Stimulated activated CD4-positive, alpha-beta T cell treated with anti-CD3 and anti-CD28 coated beads, Interleukin-2, amount 100 ng/mL, for 48 hours (primary cell): Measurements from ENCODE around the gene HNF1A.

Source experiments
- DNase-seq, 2 donors: peaks; one replicate each; pipeline ENCODE4 v3.0.0-alpha.2; 2020

Gene HNF1A

DNA sequence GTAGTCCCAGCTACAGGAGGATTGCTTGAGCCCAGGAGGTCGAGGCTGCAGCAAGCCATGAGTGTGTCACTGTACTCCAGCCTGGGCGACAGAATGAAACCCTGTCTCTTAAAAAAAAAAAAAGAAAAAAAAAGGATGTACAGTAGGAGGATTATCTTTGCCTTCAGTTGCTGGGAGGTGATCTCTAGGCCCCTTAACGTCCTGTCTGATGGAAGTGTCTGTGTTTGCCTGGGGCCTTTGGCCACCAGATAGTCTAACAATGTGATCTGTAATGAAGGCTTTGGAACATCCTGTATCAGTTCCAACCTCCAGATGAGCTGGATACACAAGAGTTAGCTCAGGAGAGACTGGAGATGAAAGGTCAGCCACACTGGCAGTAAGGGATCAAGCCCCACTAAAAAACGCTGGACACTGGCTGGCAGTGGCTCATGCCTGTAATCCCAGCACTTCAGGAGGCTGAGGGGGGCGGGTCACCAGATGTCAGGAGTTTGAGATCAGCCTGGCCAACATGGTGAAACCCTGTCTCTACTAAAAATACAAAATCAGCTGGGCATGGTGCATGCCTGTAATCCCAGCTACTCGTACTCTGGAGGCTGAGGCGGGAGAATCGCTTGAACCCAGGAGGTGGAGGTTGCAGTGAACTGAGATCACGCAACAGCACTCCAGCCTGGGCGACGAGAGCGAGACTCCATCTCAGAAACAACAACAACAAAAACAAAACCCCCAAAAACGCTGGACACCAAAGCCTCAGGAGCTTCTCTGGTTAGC lies 19.0 kb upstream of the HNF1A start:
- no peak for DNase-seq

DNA sequence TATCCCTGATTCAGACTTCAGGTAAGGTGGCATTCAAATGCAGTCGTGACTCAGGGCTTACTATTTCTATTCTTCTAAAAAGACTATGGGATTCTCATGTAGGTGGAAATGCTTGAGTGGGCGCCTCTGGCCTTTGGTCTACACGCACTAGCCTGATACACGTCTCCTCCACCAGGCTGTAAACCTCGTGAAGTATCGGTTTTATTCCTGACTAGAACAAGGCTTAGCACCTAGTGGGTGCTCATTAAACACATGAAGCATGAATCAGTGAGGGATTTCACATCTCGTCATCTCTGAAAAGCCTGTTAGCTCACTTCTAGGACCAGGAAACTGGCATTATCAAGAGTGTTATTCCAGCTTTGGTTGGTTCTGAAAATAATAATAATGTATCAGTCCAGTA lies 17.7 kb upstream of the HNF1A start:
- DNase-seq, result peak; percentile 21 to 25

DNA sequence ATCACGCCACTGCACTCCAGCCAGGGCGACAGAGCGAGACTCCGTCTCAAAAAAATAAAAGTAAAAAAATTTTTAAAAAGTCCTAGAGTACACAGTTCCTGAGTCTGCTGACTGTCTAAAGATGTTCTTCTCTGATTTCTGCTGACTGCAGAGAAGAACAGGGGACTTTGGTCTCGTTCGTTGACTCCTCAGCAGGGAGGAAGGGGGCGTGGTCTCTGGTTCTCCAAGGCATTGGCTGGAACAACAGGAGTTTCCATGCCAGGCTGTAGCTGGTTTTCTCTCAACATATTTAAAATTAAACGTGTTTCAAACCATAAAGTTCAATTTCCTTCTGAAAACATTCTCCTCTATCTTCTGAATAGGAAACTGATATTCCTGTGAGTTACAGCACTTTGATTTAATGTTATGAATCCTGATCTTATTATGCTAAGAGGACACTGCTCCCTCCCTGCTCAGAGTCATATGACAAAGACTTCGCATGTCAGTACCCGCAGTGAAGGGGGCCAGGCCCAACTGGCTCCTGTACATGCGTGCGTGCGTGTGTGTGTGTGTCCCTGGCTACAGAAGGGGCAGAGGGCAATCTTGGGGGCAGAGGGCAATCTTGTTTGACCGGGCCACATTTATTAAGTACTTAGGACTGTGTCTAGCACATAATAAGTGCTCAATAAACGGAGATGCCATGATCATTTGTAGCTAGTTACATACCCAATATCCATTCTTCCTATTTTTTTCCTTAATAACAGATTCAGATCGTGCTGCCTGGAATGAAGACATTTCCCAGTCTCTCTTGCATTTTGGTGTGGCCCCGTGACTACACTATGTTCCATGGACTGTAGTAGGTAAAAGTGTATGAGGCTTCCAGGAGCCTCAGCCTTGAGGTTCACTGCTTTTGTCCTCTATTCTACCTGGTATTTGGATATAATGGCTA lies 16.5 kb upstream of the HNF1A start:
- no peak for DNase-seq

DNA sequence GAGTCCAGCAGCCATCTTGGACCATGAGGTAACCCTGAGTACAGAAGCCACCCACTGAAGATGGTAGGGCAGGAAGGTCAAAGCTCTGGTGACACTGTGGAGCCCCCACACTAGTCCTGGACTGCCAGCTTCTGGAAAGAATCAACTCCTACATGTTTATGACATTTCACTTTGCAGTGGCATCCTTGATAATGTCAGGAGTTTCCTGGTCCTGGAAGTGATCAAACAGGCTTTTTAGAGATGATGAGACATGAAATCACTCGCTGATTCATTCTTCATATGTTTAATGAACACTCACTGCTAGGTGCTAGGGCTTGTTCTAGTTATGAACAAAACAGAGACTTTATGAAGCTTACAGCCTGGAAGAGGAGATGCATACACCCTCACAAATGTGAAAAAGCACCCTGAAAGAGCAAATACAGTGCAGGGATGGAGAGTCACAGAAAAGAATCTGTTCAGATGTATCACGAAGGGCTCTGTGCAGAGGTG lies 15.8 kb upstream of the HNF1A start:
- DNase-seq, result no peak

DNA sequence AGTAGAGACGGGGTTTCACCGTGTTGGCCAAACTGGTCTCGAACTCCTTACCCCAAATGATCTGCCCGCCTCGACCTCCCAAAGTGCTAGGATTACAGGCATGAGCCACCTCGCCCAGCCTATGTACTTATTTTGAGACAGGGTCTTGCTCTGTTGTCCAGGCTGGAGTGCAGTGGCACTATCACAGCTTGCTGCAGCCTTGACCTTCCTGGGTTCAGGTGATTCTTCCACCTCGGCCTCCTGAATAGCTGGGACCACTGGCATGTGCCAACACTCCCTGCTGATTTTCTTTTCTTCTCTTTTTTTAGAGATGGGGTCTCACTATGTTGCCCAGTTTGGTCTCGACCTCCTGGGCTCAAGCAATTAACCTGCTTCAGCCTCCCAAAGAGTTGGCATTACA lies 14.0 kb upstream of the HNF1A start:
- DNase-seq, result no peak

DNA sequence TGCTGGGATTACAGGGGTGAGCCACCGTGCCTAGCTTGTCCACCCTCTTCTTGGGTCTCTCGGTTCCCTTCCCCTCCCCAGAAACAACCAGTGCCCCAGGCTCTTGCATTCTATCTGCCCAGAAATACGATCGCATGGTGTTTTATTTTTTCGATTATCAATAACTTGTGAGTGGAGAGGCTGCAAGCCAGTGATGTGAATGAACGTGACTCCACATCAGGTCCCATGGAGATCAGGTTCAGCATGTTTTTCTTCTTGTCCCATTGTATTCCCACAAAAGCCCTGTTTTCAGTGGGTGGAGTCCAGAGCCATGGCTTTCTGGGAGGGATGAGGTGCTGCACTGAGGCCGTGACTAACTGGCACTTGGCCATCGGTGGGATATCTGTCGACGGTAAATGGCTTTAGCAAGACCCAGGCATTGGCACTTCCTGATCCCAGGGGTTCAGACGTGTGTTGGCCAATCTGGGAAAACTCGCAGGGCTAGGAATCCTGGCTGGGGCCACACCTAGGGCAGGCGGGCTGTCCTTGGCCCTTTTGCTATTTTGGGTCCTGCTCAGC lies 12.7 kb upstream of the HNF1A start:
- DNase-seq, result no peak

DNA sequence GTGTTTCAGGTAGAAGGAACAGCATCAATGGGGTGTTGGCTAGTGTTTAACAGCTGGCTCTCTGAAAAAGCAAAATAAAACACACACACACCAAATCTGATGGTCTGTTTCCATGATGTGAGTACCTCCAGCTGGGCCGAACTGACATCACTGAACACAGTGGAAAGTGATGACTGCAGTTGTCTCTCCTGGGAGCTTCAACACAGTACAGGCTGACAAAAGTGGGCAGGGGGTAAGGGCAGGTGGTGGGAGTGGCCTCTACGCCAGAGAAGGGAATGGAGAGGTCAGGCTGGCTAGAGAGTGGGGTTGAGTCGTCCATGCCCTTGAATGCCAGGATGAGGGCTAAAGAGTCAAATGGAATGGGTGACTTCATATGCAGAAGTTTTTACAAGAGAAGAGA lies 8.0 kb upstream of the HNF1A start:
- no peak for DNase-seq

DNA sequence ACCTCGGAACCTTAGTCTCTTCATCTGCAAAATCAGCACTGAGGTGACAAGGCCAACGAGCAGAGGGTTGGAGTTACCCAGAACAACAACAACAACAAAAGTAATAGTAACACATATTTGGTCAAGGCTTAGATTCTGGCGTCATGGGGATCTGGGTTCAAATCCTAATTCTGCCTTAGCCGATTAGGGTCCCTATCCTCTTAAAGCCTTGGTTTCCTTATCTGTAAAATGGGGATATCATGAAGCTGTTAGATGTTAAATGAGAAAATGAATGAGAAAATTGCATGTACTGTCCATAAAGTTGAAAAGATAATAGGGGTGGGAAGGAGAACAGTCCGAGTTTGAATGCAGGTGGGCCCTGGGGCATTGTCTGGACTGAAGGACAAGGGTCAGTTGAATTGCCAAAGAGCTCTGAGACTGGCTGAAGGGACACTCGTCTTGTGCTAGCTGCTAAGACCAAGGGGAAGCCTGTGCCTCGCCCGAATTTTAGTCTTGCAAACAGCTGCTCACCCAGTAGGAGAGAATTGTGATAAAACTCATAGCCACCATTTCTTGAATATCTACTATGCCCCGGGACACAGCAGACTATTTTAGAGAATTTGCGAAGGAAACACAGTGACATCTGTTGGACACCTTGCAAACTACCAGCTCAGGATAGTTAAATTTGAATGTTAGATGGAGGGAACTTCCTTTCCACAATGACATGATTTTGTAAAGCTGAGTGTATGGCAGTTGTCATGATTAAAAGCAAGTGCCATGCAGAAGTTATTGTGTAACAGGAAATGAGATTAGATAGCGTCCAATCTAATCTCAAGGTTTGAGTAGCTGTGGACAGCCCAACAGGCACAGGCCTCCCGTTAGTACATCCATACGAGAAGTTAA lies 6.8 kb upstream of the HNF1A start:
- peak in 1 of 2 donors; percentile 13 for DNase-seq

DNA sequence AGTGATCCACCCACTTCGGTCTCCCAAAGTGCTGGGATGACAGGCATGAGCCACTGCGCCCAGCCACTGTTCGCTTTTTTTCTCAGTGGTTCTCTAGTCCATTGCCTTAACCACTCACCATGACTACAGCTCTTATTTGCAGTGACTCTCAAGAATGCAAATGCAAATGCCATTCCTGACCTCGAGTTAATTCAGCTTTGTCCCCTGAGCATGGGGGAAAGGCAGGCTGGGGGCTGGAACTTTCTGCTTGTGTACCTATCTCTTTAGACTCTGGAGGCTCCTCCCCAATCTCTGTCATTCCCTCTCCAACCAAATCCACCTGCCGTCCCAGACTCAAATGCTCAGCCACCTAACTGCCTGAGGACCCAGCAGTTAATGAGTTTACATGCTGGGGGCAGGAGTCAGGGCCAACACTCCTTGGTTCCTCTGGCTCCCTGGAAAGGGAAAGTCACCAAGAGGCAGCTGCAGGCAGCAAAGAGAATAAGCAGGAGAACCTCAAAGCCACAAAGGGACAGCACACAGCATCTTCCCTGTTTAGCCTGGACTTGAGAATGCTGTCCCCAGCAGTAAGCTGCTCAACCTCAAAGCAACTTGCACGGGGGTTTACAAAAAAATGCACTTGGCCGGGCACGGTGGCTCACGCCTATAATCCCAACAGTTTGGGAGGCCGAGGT lies 5.3 kb upstream of the HNF1A start:
- DNase-seq, result no peak

DNA sequence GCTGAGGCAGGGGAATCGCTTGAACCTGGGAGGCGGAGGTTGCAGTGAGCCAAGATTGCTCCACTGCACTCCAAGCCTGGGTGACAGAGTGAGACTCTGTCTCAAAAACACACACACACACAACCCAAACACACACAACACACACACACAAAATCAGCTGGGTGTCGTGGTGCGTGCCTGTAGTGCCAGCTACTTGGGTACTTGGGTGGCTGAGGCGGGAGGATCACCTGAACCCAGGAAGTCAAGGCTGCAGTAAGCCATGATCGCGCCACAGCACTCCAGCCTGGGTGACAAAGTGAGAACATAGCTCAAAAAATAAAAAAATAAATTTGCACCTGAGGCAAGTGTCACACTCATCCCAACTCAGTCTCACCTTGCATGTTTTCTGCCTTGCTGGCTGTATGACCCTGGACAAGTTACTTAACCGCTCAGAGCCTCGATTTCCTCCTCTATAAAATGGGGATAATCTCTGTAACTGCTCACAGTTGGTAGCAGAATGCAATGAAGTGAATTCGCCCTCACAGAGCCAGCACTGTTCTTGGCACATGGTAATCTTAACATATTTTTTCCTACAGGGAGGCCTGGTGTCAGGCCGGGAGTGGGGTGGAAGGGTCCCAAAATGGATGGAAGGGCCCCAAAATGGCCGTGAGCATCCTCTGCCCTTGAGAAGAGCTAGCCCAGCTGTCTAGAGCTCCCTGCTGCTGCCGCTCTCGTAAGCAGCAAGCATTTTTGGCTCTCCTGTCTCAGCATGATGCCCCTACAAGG lies 630 bp upstream of the HNF1A start:
- DNase-seq, result no peak

DNA sequence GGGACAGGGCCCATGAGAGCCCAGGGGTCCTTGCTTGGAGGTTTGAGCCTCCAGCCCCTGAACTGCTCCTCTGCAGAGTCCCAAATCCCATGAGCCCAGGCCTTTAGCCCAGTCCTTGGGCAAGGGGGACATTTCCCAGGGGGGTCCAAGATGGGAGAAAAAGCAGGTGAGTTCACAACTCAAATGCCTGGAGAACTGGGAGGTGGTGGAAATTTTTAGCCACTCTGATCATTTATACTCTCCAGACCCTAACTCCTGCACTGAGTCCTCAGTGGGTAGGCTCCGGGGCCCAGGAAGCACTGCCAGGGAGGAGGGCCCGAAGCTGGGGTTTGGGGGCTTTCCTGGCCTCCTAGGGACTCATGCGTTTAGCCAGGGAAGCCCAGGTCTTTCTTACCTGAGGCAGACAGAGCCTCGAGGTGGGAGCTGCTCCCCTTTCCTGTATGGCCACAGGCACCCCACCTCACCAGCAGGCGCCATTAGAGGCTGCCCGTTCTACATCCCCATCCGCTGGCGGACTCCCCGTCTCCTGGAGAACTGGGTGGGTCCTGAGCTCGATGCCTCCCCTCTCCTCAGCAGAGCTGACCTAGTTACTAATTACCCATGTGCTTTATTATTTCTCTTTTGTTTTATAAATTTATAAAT lies 998 bp downstream of the HNF1A start:
- DNase-seq, result no peak

DNA sequence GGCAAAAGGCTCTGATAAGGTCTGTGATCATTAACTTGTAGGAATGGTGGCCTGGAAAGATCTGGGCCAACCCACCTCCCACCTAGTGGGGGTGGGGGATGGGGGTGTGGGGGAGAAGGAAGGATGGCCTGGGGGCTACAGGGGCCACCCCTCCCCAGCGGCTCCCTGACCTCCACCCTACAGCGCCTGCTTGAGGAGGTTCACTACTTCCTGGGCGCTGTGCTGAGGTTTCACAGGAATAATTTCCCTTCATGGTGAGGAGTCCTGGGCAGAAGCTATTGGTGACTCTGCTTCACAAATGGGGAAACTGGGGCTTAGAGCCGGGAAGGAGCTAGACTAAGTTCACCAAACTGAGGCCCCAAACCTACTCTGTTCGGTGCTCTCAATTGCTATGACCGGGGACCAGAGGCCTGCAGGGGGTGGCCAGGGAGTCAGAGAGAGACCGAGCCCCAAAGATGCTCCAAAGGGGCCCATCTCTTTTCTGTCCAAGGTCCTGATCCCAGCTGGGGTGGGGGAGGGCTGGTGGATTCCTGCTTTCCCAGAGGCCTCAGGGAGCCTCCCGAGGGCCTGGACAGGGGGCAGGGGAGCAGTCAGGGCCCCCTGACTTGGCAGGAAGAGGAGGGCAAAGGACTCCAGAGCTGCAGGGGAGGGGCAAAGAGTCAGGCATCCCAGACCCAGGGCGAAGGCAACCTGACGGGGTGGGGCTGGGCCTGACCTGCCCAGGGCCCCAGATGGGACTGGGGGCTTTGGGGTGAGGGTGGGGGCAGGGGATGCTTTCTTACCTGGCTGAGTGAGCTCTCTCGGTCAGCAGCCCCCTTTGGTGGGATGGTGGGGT lies 1.7 kb downstream of the HNF1A start:
- no peak for DNase-seq

DNA sequence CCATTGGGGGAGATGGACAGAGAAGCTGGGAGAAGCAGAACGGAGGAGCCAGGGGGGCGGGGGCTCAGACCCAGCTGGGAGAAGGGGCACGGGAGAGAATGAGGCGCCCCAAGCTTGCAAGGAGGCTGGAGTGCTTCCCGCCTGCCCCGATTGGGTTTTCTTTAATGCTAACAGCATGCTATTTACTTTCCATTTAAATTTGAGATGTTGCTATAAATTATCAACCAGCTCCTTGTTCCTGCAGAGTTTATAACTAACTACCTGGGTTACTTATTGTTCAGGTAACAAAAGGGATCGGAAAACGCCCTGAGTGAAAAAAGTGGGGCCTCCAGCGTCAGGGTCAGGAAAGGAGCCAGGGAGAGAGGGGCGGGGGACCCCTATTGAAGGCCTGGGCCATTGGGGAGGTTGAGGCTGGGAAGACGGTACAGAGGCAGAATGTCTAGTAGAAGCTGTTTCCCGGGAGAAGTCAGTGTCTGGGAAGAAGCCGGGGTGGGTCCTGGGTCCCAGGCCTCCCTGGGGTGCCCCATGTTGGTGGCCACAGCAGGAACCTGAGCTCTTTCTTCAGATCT lies 2.5 kb downstream of the HNF1A start:
- no peak for DNase-seq

DNA sequence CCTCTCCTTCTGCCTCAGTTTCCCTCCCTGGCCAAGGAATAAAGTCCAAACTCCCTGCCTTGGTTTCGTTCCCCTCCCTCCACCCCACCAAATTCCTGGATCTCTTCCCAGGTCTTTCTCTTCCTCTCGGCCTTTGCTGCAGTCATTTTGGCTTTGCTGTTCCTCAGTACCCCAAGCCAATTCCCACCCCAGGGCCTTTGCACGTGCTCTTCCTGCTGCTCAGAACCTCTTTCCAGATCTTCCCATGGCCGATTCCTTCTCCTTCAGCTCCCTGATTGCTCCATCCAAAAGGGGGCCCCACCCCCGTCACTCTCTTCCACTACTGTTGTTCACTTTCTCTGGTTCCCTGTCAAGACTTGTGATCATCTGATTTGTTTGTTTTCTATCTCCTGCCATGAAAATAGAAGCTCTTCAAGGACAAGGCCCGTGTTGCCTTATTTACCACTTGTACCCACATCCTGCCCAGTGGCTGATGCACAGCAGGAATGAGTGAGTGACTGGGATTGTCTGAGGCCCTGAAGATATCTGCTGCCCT lies 3.1 kb downstream of the HNF1A start:
- no peak for DNase-seq

DNA sequence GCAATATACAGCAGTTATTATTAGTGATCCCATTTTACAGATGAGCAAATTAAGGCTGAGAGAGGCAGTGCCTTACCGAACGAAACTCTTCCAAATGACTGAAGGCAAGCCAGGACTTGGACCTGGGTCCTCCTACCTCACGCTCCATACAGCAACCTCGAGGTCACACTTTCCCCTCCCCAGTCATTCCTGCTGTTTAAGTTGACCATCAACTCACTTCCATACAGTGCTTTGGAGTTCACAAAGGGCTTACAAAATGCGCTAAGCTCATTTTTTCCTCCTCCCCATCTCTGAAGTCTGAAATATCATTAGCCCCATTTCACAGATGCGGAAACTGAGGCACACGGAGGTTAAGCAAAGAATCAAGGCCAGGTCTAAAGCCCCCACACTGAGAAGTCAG lies 4.3 kb downstream of the HNF1A start:
- no peak for DNase-seq

DNA sequence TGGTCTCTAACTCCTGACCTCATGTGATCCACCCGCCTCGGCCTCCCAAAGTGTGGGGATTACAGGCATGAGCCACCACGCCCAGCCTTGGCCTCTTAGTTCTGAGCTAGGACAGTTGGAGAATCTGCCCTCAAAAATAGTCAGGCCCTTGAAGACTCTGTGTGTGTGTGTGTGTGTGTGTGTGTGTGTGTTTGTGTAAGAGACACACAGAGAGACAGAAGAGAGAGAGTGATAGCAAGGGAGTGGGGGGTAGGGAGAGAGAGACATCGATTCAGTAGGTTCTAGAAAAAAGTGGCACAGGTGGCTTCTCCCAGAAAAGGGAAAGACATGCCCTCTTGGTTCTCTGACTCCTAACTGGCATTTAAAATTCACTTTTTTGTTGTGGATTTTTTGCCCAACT lies 5.4 kb downstream of the HNF1A start:
- DNase-seq, result no peak

DNA sequence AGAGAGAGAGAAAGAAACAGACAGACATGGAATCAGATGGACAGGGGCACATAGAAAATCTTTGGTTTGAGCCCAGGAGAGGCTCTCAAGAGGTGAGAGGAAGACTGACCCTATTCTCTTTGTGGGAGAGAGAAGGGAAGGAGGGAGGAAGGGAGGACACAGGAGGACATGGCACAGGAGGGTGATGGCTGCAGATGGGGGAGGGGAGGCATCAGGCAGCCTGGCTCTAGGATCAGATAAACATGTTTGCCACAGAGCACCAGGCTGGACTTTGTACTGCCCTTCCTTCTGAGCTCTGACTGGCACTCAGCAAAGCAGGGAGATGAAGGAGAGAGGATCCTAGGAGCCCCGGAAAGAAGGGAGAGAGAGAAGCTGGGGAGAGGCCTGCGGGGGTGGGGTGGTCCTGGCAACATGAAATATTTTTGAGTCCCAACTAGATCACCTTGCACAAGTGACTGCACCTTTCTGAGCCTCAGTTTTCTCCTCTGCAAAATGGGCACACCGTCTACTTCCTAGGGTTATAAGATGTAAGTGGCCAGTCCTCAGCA lies 6.1 kb downstream of the HNF1A start:
- no peak for DNase-seq

DNA sequence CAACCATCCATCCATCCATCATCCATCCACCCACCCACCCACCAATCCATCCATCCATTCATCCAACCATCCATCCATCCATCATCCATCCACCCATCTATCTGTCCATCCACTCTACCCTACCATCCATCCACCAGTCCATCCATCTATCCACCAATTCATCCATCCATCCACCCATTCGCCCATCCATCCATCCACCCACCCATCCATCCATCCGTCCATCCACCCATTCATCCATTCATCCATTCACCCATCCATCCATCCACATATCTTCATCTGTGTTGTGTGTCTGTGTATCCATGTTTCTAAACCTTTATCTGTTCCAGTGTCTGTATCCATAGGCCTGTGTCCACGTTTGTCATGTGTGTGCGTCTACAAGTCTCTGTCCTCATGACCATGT lies 9.9 kb downstream of the HNF1A start:
- no peak for DNase-seq

DNA sequence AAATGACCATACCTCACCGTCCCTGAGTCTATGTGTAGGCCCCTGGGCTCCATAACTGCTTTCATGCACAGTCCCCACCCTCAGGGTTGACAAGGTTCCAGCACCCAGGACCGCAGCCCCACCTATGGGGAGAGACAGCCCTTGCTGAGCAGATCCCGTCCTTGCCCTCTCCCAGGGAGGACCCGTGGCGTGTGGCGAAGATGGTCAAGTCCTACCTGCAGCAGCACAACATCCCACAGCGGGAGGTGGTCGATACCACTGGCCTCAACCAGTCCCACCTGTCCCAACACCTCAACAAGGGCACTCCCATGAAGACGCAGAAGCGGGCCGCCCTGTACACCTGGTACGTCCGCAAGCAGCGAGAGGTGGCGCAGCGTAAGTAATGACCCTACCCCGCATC lies 10.3 kb downstream of the HNF1A start:
- DNase-seq, result no peak
